ENCODE measurements around the gene PATE1. TPM values are rescaled to one million over a fixed set of nuclear protein-coding genes. Genes with fewer than 3 reads are reported as not detected.
"Not testable (repeated sequence)": the region's sequence is repeated elsewhere in the genome, so short reads cannot be mapped to it uniquely, and the experiment has no call there.

The PATE1 gene, protein sequence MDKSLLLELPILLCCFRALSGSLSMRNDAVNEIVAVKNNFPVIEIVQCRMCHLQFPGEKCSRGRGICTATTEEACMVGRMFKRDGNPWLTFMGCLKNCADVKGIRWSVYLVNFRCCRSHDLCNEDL
- not detected for total RNA-seq

DNA sequence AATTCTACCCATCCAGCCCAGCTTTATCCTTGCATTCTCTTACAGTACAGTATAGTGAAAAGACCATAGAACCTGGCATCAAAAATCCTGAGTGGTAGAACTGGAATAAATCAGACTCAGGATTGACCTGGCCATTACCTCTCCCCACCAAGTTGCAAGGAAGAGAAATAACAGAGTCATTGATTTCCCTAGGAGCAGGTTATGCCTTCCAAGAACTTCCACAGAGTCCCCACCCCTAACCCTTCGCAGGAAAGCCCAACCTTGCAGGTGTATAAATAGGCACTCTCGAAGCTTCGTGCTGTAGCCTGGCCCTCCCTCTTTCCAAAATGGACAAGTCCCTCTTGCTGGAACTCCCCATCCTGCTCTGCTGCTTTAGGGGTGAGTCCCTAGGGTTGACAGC is at the start of gene PATE1:
TSS of gene PATE1 (plus strand) at position 301 of the 400 bp plus-strand sequence. CDS start at position 327, 26 bp downstream.
- H3K9me3 Mint-ChIP-seq, result no peaks in the 10 kb centered on the region
- CTCF ChIA-PET, result no interaction called here
- H3K4me1 Mint-ChIP-seq (ENCODE audit: low read depth), result no peaks in the 10 kb centered on the region
- intact Hi-C loops (cut with micrococcal nuclease), result no loop called here
- H3K36me3 Mint-ChIP-seq (ENCODE audit: low read depth), result no peaks in the 10 kb centered on the region
- no peak for DNase-seq
- POLR2A ChIA-PET, result no interaction called here
- no peak within 1 kb of the TSS for H3K4me3 Mint-ChIP-seq
- ATAC-seq, result no peak
- TF ChIP-seq, protein P1, sequence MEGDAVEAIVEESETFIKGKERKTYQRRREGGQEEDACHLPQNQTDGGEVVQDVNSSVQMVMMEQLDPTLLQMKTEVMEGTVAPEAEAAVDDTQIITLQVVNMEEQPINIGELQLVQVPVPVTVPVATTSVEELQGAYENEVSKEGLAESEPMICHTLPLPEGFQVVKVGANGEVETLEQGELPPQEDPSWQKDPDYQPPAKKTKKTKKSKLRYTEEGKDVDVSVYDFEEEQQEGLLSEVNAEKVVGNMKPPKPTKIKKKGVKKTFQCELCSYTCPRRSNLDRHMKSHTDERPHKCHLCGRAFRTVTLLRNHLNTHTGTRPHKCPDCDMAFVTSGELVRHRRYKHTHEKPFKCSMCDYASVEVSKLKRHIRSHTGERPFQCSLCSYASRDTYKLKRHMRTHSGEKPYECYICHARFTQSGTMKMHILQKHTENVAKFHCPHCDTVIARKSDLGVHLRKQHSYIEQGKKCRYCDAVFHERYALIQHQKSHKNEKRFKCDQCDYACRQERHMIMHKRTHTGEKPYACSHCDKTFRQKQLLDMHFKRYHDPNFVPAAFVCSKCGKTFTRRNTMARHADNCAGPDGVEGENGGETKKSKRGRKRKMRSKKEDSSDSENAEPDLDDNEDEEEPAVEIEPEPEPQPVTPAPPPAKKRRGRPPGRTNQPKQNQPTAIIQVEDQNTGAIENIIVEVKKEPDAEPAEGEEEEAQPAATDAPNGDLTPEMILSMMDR (IDR thresholded peaks at IDR 0.05), result no peak
- no peak within 1 kb of the TSS for H3K27ac Mint-ChIP-seq
- peaks cover 7% of the 10 kb centered on the region for H3K27me3 Mint-ChIP-seq

DNA sequence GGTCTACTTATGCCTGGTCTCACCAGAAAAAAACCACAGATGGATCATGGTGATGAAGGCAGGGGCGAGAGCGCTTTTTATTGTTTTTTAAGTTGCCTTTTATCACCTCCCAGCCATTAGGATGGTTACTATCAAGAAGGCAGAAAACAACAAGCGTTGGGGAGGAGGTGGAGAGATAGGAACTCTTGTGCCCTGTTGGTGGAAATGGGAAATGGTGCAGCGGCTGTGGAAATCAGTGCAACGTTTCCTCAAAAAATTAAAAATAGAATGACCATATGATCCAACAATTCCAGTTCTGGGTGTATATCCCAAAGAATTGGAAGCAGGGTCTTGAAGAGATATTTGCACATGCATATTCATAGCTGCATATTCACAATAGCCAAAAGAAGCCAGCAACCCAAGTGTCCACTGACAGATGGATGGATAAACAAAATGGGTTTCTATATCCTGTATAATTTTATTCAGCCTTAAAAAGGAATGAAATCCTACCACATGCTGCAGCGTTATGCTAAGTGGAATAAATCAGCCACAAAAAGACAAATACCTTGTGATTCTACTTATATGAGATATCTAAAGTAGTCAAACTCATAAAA is 45.0 kb upstream of the PATE1 start:
- ChIA-PET CTCF (no interaction called here), POLR2A (no interaction called here)
- Mint-ChIP-seq H3K4me3 (no peak overlapping the region), H3K4me1 (ENCODE audit: low read depth) (no peaks in the 10 kb centered on the region), H3K9me3 (no peaks in the 10 kb centered on the region), H3K27ac (no peak overlapping the region), H3K27me3 (peaks cover 7% of the 10 kb centered on the region), H3K36me3 (ENCODE audit: low read depth) (no peaks in the 10 kb centered on the region)
- DNase-seq, result no peak
- TF ChIP-seq, protein P1 (IDR thresholded peaks at IDR 0.05), result no peak
- ATAC-seq, result no peak
- intact Hi-C loops (cut with micrococcal nuclease), result no loop called here

DNA sequence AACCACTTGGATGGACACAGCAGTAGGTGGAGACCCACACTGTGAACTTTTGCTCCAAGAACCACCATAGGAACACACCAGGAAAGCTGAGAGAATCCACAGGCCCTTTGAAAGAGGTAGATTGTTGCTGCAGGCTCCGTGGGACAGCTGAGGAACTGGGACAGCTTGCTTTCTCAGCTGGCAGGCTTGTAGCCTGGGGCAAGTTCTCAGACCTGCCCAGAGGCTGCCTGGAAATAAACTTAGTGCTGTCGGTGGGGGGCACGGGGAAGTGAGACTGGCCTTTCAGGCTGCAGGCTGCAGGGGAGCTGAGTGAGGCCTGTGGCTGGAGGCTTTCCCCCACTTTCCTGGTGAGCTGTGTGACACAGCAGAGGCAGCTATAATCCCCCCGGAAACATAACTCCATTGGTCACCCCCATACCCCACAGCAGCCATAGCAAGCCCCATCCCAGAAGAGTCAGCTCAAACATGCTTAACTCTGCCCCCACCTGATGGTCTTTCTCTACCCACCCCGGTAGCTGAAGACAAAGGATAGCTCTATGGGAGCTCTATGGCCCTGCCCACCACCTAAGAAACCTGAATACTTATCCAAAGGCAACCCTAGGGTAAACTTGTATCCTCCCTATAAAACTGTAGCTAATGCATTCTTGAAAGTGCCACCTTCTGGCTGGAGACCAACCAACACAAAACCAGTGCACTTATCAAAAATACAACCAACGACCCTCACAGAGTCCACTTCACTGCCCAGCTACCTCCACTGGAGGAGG is 44.0 kb upstream of the PATE1 start:
- no peak for DNase-seq
- Mint-ChIP-seq H3K27ac (no peak overlapping the region), H3K4me3 (no peak overlapping the region), H3K4me1 (ENCODE audit: low read depth) (no peaks in the 10 kb centered on the region), H3K36me3 (ENCODE audit: low read depth) (no peaks in the 10 kb centered on the region), H3K27me3 (peaks cover 11% of the 10 kb centered on the region), H3K9me3 (no peaks in the 10 kb centered on the region)
- ChIA-PET CTCF (interaction anchor here (1.0 kb wide), 1 partner anchor 173 kb away, joined by 4 read pairs; no protein-coding TSS in a partner anchor), POLR2A (no interaction called here)
- intact Hi-C loops (cut with micrococcal nuclease), result no loop called here
- ATAC-seq, result no peak
- TF ChIP-seq, protein P1 (IDR thresholded peaks at IDR 0.05), result no peak

DNA sequence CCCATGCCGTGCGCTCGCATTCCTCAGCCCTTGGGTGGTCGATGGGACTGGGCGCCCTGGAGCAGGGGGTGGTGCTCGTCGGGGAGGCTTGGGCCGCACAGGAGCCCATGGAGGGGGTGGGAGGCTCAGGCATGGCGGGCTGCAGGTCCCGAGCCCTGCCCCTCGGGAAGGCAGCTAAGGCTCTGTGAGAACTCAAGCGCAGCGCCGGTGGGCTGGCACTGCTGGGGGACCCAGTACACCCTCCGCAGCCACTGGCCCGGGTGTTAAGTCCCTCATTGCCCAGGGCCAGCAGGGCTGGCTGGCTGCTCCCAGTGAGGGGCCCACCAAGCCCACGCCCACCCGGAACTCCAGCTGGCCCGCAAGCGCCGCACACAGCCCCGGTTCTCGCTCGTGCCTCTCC is 41.4 kb upstream of the PATE1 start:
- ATAC-seq; POLR2A ChIA-PET; DNase-seq; H3K9me3 Mint-ChIP-seq; H3K4me1 Mint-ChIP-seq (ENCODE audit: low read depth); H3K36me3 Mint-ChIP-seq (ENCODE audit: low read depth); H3K4me3 Mint-ChIP-seq; intact Hi-C loops (cut with micrococcal nuclease); H3K27ac Mint-ChIP-seq; CTCF ChIA-PET: not testable (repeated sequence)
- H3K27me3 Mint-ChIP-seq, result peaks cover 11% of the 10 kb centered on the region

DNA sequence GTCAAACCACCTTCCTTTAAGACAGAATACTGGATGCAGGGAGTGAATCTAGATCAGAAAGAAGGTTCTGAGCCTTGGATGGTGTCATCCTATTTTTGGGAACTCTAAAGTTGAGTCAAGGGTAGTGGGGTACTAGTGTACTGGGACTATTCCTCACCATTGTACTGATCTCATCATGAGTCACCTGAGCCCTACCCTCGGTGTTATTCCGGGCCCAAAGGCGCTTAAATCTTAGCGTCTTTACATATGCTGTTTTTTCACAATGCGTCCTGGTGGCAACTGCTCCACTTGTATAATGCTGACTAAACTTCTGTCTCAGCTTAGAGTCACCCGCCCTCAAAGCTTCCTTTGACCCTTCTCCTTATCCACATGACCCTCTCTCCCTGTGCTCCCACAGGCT is 25.3 kb upstream of the PATE1 start:
- no peaks in the 10 kb centered on the region for H3K4me1 Mint-ChIP-seq (ENCODE audit: low read depth)
- ChIA-PET POLR2A (no interaction called here), CTCF (no interaction called here)
- H3K27me3 Mint-ChIP-seq, result peaks cover 8% of the 10 kb centered on the region
- TF ChIP-seq, protein P1 (IDR thresholded peaks at IDR 0.05), result no peak
- DNase-seq, result no peak
- H3K9me3 Mint-ChIP-seq, result no peaks in the 10 kb centered on the region
- no peak for ATAC-seq
- no peak overlapping the region for H3K27ac Mint-ChIP-seq
- intact Hi-C loops (cut with micrococcal nuclease), result loop anchor here (10.0 kb wide), 1 partner anchor 154 kb away; no protein-coding TSS in a partner anchor
- no peak overlapping the region for H3K4me3 Mint-ChIP-seq
- H3K36me3 Mint-ChIP-seq (ENCODE audit: low read depth), result no peaks in the 10 kb centered on the region
